Measurements from ENCODE around the gene ALK.

Gene ALK

DNA sequence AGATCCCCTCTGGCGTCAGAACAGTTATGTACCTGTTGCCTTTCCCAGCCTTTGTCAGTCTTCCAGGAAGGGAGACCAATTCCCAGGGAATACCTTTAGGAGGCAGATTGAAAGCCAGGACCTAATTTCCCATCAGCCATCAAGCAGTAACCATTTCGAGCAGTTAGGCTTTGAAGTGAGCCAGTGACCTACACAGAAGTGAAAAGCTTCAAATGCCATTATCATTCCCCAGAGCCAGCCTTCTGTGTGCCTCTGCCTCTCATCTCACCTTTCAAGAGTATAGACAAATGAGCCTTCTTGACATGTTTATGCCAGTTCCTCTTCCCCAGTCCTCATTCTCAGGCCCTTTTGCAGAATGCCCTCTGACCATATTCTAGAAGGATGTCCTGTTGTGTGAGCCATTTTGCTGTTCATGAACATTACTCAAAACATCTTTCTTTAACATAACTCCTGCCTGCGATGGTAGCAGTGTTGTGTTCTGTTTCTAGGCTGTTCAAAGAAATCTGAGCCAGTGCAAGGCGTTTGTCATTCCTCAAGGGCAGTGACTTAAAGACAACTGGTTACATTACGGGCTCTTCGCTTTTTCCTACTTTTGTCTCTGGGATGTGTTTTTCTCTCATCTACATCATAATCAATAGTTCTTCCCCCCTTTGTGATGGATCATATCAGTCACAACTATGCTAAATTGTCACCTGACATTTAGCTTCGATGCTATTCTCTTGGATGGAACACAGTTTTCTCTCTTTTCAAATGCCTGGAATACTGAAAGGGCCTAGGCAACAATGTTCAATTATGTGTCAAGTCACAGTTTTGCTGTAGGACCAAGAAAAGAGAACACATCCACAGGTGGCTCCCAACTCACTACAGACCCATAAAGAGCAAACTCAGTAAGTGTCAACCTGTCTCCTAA is 138.6 kb downstream of the ALK start:
- TF ChIP-seq, protein P1, sequence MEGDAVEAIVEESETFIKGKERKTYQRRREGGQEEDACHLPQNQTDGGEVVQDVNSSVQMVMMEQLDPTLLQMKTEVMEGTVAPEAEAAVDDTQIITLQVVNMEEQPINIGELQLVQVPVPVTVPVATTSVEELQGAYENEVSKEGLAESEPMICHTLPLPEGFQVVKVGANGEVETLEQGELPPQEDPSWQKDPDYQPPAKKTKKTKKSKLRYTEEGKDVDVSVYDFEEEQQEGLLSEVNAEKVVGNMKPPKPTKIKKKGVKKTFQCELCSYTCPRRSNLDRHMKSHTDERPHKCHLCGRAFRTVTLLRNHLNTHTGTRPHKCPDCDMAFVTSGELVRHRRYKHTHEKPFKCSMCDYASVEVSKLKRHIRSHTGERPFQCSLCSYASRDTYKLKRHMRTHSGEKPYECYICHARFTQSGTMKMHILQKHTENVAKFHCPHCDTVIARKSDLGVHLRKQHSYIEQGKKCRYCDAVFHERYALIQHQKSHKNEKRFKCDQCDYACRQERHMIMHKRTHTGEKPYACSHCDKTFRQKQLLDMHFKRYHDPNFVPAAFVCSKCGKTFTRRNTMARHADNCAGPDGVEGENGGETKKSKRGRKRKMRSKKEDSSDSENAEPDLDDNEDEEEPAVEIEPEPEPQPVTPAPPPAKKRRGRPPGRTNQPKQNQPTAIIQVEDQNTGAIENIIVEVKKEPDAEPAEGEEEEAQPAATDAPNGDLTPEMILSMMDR (IDR thresholded peaks at IDR 0.05; ENCODE audit: low read depth, low read length): no peak
- no peak for TF ChIP-seq MYC (IDR thresholded peaks at IDR 0.05; ENCODE audit: low read depth, low read length)
- DNase-seq (ENCODE audit: low read depth): no peak
- no peak overlapping the region for H3K4me3 ChIP-seq (ENCODE audit: low read depth, low read length)

DNA sequence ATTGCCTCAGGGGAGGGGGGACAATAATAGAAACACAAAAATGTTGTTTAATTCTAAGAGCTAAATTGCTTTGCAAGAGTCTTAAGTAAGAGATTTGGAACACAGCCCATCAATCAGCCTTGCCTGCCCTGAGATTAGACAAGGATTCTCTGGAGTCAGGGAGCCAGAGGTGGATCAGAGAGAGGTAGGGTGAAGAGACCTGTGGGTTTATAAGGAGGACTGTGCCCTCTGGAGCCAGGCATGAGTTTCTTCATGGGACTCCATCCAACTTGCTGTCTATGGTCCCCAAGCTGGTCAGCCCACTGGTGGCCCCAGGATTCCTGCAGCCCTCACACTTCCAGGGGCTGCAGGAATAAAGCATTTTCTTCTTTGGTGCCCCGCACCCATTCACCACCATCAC is 139.3 kb downstream of the ALK start:
- no peak for TF ChIP-seq MYC (IDR thresholded peaks at IDR 0.05; ENCODE audit: low read depth, low read length)
- TF ChIP-seq, protein P1 (IDR thresholded peaks at IDR 0.05; ENCODE audit: low read depth, low read length): no peak
- TF ChIP-seq POLR2A (IDR thresholded peaks at IDR 0.05; ENCODE audit: extremely low read depth, insufficient read length): no peak
- TF ChIP-seq, protein P2, sequence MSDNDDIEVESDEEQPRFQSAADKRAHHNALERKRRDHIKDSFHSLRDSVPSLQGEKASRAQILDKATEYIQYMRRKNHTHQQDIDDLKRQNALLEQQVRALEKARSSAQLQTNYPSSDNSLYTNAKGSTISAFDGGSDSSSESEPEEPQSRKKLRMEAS (IDR thresholded peaks at IDR 0.05; ENCODE audit: low read depth, low read length): no peak

DNA sequence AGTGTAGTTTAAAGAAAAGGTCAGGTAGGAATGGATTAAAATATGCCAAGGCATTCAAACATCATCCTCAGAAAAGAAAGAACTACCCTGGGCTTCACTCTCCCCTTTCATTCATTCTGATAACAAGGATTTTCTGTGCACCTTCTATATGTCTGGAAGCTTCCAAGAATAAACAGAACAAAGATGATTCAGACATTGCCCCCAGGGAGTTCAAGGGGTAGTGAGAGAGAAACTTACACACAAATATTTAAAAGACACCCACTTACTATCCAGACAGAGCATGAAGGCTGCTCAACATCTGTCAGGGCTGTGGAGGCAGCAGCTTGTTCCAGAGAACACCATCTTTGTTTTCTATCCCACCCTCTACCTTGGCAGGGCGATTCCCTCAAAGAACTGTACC is 140.5 kb downstream of the ALK start:
- DNase-seq (ENCODE audit: low read depth): no peak
- no peak overlapping the region for H3K4me3 ChIP-seq (ENCODE audit: low read depth, low read length)
- TF ChIP-seq, protein P1 (IDR thresholded peaks at IDR 0.05; ENCODE audit: low read depth, low read length): no peak
- TF ChIP-seq MYC (IDR thresholded peaks at IDR 0.05; ENCODE audit: low read depth, low read length) (no peak), POLR2A (IDR thresholded peaks at IDR 0.05; ENCODE audit: extremely low read depth, insufficient read length) (no peak)
- TF ChIP-seq, protein P2 (IDR thresholded peaks at IDR 0.05; ENCODE audit: low read depth, low read length): no peak

More for the DNA sequence above, 139.3 kb downstream of the ALK start:
- DNase-seq (ENCODE audit: low read depth): no peak
- no peak overlapping the region for H3K4me3 ChIP-seq (ENCODE audit: low read depth, low read length)

DNA sequence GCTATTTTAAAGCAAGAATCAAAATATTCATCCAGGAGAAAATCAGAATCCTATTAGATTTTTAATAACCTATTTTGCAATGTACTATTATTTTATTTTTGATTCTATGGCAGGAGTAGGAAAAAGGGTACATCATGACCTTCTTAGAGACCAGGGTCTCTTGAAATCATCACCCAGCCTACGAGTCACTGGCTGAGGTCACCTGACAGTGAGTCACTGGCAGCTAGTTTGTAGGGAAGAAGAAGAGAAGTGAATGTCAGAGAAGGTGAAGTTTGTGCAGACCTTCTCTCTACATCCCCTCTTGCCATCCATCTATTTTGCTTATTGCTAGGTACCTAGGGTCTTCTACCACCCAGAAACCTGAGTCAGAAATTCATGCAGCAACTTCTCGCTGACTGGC is 144.2 kb downstream of the ALK start:
- H3K4me3 ChIP-seq (ENCODE audit: low read depth, low read length): no peak overlapping the region
- TF ChIP-seq MYC (IDR thresholded peaks at IDR 0.05; ENCODE audit: low read depth, low read length) (no peak), POLR2A (IDR thresholded peaks at IDR 0.05; ENCODE audit: extremely low read depth, insufficient read length) (no peak)
- TF ChIP-seq, protein P1 (IDR thresholded peaks at IDR 0.05; ENCODE audit: low read depth, low read length): no peak
- TF ChIP-seq, protein P2 (IDR thresholded peaks at IDR 0.05; ENCODE audit: low read depth, low read length): no peak
- no peak for DNase-seq (ENCODE audit: low read depth)

DNA sequence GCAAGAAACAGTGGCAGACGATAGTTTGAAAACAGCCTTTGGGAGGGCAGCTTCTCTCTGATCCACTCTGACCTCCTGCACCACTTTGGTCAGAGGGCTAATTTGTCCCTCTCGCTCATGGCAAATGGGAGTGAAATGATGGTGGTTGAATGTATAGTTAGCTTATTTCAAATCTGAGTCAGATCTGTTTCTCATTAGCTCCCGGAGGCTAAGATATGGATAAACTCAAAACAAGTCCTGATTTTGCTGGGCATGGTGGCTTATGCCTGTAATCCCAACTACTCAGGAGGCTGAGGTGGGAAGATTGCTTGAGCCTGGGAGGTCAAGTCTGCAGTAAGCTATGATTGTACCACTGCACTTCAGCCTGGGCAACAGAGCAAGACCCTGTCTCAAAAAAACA is 145.0 kb downstream of the ALK start:
- TF ChIP-seq, protein P1 (IDR thresholded peaks at IDR 0.05; ENCODE audit: low read depth, low read length): no peak
- TF ChIP-seq, protein P2 (IDR thresholded peaks at IDR 0.05; ENCODE audit: low read depth, low read length): no peak
- no peak overlapping the region for H3K4me3 ChIP-seq (ENCODE audit: low read depth, low read length)
- DNase-seq (ENCODE audit: low read depth): no peak

Measured in NB4 (cell line).